DND-41 (cell line): ENCODE results near the gene GNE.

ENCODE experiments used
- ATAC-seq: fragments of 200-7000 bp; cut with Tn5 transposase; 3 replicates; pipeline ENCODE4 v1.9.1; 2021; ENCODE audit warnings: low read depth; ENCODE audit not compliant: insufficient read depth
- DNase-seq: peaks from one replicate; pipeline ENCODE4 v3.0.0-alpha.2; 2020
- H2AFZ ChIP-seq: 2 replicates; pipeline ENCODE4 v1.6.0; 2012; ENCODE audit warnings: low read depth, low read length
- H3K27ac ChIP-seq: 2 replicates; pipeline ENCODE4 v1.5.1; 2012; ENCODE audit warnings: low read length, inconsistent platforms
- H3K27me3 ChIP-seq: fragments of 200-600 bp; sonication (generic); 2 replicates; pipeline ENCODE4 v1.6.0; 2012; ENCODE audit warnings: low read length, mild to moderate bottlenecking, inconsistent platforms; ENCODE audit not compliant: insufficient read depth, poor library complexity
- H3K36me3 ChIP-seq: 2 replicates; pipeline ENCODE4 v1.5.1; 2012; ENCODE audit warnings: low read length, inconsistent platforms; ENCODE audit not compliant: insufficient read depth
- H3K4me1 ChIP-seq: 2 replicates; pipeline ENCODE4 v1.5.1; 2012; ENCODE audit warnings: mild to moderate bottlenecking, low read length; ENCODE audit not compliant: insufficient read depth
- H3K4me2 ChIP-seq: 2 replicates; pipeline ENCODE4 v1.6.0; 2012; ENCODE audit warnings: mild to moderate bottlenecking, moderate library complexity, low read length, inconsistent platforms; ENCODE audit not compliant: insufficient read depth
- H3K4me3 ChIP-seq, 2 experiments: fragments of 200-600 bp in 1 of 2; shearing (Covaris generic) in 1 of 2; 2 replicates each; pipeline ENCODE4 v1.5.1; 2012 to 2016; ENCODE audit warnings: inconsistent platforms in 2 of 2, low read length in 2 of 2, mild to moderate bottlenecking in 2 of 2, low read depth in 1 of 2, moderate library complexity in 1 of 2
- H3K79me2 ChIP-seq: 2 replicates; pipeline ENCODE4 v1.6.0; 2012; ENCODE audit warnings: low read length, inconsistent platforms; ENCODE audit not compliant: insufficient read depth
- H3K9ac ChIP-seq: 2 replicates; pipeline ENCODE4 v1.6.0; 2012; ENCODE audit warnings: low read depth, mild to moderate bottlenecking, inconsistent platforms, low read length, moderate library complexity
- H3K9me3 ChIP-seq: 2 replicates; pipeline ENCODE4 v1.5.1; 2012; ENCODE audit warnings: low read length, moderate library complexity, mild to moderate bottlenecking, inconsistent platforms; ENCODE audit not compliant: insufficient read depth, severe bottlenecking
- H4K20me1 ChIP-seq: 2 replicates; pipeline ENCODE4 v1.6.0; 2012; ENCODE audit warnings: low read length; ENCODE audit not compliant: insufficient read depth
- CTCF ChIP-seq: IDR thresholded peaks from 2 replicates; pipeline ENCODE4 v1.5.1; 2012; ENCODE audit warnings: borderline replicate concordance, low read length, moderate library complexity, mild to moderate bottlenecking; ENCODE audit not compliant: poor library complexity, severe bottlenecking; ENCODE audit errors: extremely low read depth
- EZH2 ChIP-seq: IDR thresholded peaks from 3 replicates; pipeline ENCODE4 v1.6.1; 2012; ENCODE audit warnings: borderline replicate concordance, low read depth, mild to moderate bottlenecking, moderate library complexity, low read length, inconsistent platforms; ENCODE audit not compliant: severe bottlenecking

Gene GNE

GRCh38 chr9:36284226-36284625 lies 26.0 kb upstream of the GNE start:
- Histone ChIP-seq H3K4me1 (no peaks in the 10 kb centered on the region), H3K9ac (no peak overlapping the region), H3K9me3 (no peaks in the 10 kb centered on the region), H3K27ac (no peak overlapping the region), H2AFZ (no peak overlapping the region), H3K36me3 (no peaks in the 10 kb centered on the region), H4K20me1 (no peaks in the 10 kb centered on the region), H3K79me2 (no peaks in the 10 kb centered on the region), H3K27me3 (no peaks in the 10 kb centered on the region), H3K4me2 (no peak overlapping the region), H3K4me3 (no peak overlapping the region)
- DNase-seq (no peak), ATAC-seq (no peak)
- TF ChIP-seq EZH2 = no peak
- no peak for TF ChIP-seq CTCF

GRCh38 chr9:36282275-36282674 lies 24.0 kb upstream of the GNE start:
- H3K79me2 ChIP-seq = no peaks in the 10 kb centered on the region
- no peak overlapping the region for H3K4me2 ChIP-seq
- H3K27ac ChIP-seq = no peak overlapping the region
- no peaks in the 10 kb centered on the region for H3K4me1 ChIP-seq
- H3K9me3 ChIP-seq = no peaks in the 10 kb centered on the region
- H2AFZ ChIP-seq = no peak overlapping the region
- no peak overlapping the region for H3K4me3 ChIP-seq
- H3K36me3 ChIP-seq = no peaks in the 10 kb centered on the region
- ATAC-seq (no peak), DNase-seq (no peak)
- no peaks in the 10 kb centered on the region for H3K27me3 ChIP-seq
- H3K9ac ChIP-seq = no peak overlapping the region
- no peaks in the 10 kb centered on the region for H4K20me1 ChIP-seq
- TF ChIP-seq EZH2 (no peak), CTCF (no peak)

- no peak overlapping the region for H3K4me3 ChIP-seq
- no peaks in the 10 kb centered on the region for H3K27me3 ChIP-seq
- H2AFZ ChIP-seq = no peak overlapping the region
- no peak for DNase-seq
- H3K4me2 ChIP-seq = no peak overlapping the region
- no peaks in the 10 kb centered on the region for H3K9me3 ChIP-seq
- ATAC-seq = no peak
- TF ChIP-seq CTCF (no peak), EZH2 (no peak)
- no peaks in the 10 kb centered on the region for H4K20me1 ChIP-seq
- no peak overlapping the region for H3K27ac ChIP-seq
- no peak overlapping the region for H3K9ac ChIP-seq
- H3K79me2 ChIP-seq = no peaks in the 10 kb centered on the region
- no peaks in the 10 kb centered on the region for H3K36me3 ChIP-seq
- no peaks in the 10 kb centered on the region for H3K4me1 ChIP-seq
These were observed 22.7 kb upstream of the GNE start for GRCh38 chr9:36280989-36281388.

- Histone ChIP-seq H3K4me2 (no peak overlapping the region), H3K36me3 (no peaks in the 10 kb centered on the region), H3K4me3 (no peak overlapping the region), H4K20me1 (no peaks in the 10 kb centered on the region), H3K79me2 (no peaks in the 10 kb centered on the region), H3K27me3 (no peaks in the 10 kb centered on the region), H3K9me3 (no peaks in the 10 kb centered on the region), H3K9ac (no peak overlapping the region), H3K4me1 (no peaks in the 10 kb centered on the region), H3K27ac (no peak overlapping the region), H2AFZ (no peak overlapping the region)
- no peak for ATAC-seq
- no peak for DNase-seq
- TF ChIP-seq CTCF (no peak), EZH2 (no peak)
These were observed 20.0 kb upstream of the GNE start for GRCh38 chr9:36278243-36278642.
